SK-N-SH treated with all-trans-retinoic acid at 6 μM for 48 hours (cell line): Measurements from ENCODE around the gene RNF144A.

Experiments
- ATAC-seq: fragments of 200-7000 bp; cut with Tn5 transposase; 3 replicates; pipeline ENCODE4 v1.9.1; 2020; ENCODE audit warnings: mild to moderate bottlenecking, moderate library complexity
- ARNTL ChIP-seq: fragments of 450-650 bp; formaldehyde crosslinking; IDR thresholded peaks from 2 replicates; pipeline ENCODE4 v1.5.0; 2020; ENCODE audit warnings: low read depth, mild to moderate bottlenecking, moderate library complexity, borderline replicate concordance
- CSDC2 ChIP-seq: fragments of 250-450 bp; sonication (Bioruptor Pico); IDR thresholded peaks from 2 replicates; pipeline ENCODE4 v1.5.0; 2020; ENCODE audit warnings: mild to moderate bottlenecking, moderate library complexity
- OSR1 ChIP-seq: fragments of 250-450 bp; sonication (Bioruptor Pico); IDR thresholded peaks from 2 replicates; pipeline ENCODE4 v1.8.0; 2022; ENCODE audit warnings: moderate library complexity, mild to moderate bottlenecking, inconsistent platforms
- PPARA ChIP-seq: fragments of 250-450 bp; sonication (Bioruptor Pico); IDR thresholded peaks from 2 replicates; pipeline ENCODE4 v1.5.0; 2020; ENCODE audit warnings: mild to moderate bottlenecking, borderline replicate concordance
- RARB ChIP-seq: fragments of 250-450 bp; sonication (Bioruptor Pico); IDR thresholded peaks from 2 replicates; pipeline ENCODE4 v1.8.0; 2021; ENCODE audit warnings: mild to moderate bottlenecking, moderate library complexity
- TCF4 ChIP-seq: fragments of 250-450 bp; sonication (Bioruptor Pico); IDR thresholded peaks from 2 replicates; pipeline ENCODE4 v1.8.0; 2021; ENCODE audit warnings: mild to moderate bottlenecking, moderate library complexity, borderline replicate concordance
- TOX ChIP-seq: fragments of 250-450 bp; sonication (Bioruptor Pico); IDR thresholded peaks from 2 replicates; pipeline ENCODE4 v1.8.0; 2021; ENCODE audit warnings: mild to moderate bottlenecking, moderate library complexity, borderline replicate concordance
- ZC3H10 ChIP-seq: fragments of 250-450 bp; sonication (Bioruptor Pico); IDR thresholded peaks from 2 replicates; pipeline ENCODE4 v1.5.1; 2021; ENCODE audit warnings: mild to moderate bottlenecking, moderate library complexity
- ZFP3 ChIP-seq: fragments of 250-450 bp; sonication (Bioruptor Pico); IDR thresholded peaks from 2 replicates; pipeline ENCODE4 v1.5.0; 2020; ENCODE audit warnings: mild to moderate bottlenecking, moderate library complexity
- ZFP30 ChIP-seq: fragments of 450-650 bp; formaldehyde crosslinking; IDR thresholded peaks from 2 replicates; pipeline ENCODE4 v1.5.0; 2022; ENCODE audit warnings: mild to moderate bottlenecking, moderate library complexity
- ZNF565 ChIP-seq: fragments of 450-650 bp; formaldehyde crosslinking; conservative IDR thresholded peaks from 2 replicates; pipeline ENCODE4 v1.5.0; 2020; ENCODE audit warnings: low read depth, mild to moderate bottlenecking, moderate library complexity
- ZNF70 ChIP-seq: fragments of 450-650 bp; formaldehyde crosslinking; IDR thresholded peaks from 2 replicates; pipeline ENCODE4 v1.5.0; 2020; ENCODE audit warnings: mild to moderate bottlenecking, moderate library complexity
- ZNF8 ChIP-seq: fragments of 450-650 bp; formaldehyde crosslinking; IDR thresholded peaks from 2 replicates; pipeline ENCODE4 v1.5.0; 2020; ENCODE audit warnings: mild to moderate bottlenecking, moderate library complexity
- TF ChIP-seq, protein P1 (sequence below): fragments of 250-450 bp; sonication (Bioruptor Pico); IDR thresholded peaks from 2 replicates; pipeline ENCODE4 v1.5.1; 2021; ENCODE audit warnings: mild to moderate bottlenecking, moderate library complexity
- TF ChIP-seq, protein P2 (sequence below): fragments of 250-450 bp; sonication (Bioruptor Pico); IDR thresholded peaks from 2 replicates; pipeline ENCODE4 v1.5.0; 2020; ENCODE audit warnings: mild to moderate bottlenecking, moderate library complexity
- TF ChIP-seq, protein P3 (sequence below): fragments of 250-450 bp; sonication (Bioruptor Pico); IDR thresholded peaks from 2 replicates; pipeline ENCODE4 v1.8.0; 2021; ENCODE audit warnings: low read depth, mild to moderate bottlenecking, moderate library complexity, borderline replicate concordance

Gene RNF144A

DNA sequence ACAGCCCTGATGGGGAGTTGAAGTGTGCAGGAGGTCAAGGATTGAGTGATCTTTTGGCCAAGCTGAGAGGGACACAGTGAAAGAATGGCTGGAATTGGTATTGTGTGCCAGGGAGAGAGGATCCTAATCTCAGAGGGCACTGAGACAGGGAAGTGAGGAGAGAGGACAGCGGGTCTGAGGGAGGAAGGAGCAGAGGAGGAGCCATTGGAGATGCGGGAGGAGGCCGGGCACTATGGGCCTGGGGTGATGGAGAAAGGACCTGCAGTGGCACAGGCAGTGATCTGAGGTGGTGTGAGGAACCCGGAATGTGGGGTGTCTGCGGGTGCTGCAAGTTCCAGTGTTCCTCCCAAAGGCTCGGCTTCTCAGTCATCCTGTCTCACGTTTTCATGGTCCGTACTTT, 26.8 kb downstream of the RNF144A start:
- TF ChIP-seq, protein P1, sequence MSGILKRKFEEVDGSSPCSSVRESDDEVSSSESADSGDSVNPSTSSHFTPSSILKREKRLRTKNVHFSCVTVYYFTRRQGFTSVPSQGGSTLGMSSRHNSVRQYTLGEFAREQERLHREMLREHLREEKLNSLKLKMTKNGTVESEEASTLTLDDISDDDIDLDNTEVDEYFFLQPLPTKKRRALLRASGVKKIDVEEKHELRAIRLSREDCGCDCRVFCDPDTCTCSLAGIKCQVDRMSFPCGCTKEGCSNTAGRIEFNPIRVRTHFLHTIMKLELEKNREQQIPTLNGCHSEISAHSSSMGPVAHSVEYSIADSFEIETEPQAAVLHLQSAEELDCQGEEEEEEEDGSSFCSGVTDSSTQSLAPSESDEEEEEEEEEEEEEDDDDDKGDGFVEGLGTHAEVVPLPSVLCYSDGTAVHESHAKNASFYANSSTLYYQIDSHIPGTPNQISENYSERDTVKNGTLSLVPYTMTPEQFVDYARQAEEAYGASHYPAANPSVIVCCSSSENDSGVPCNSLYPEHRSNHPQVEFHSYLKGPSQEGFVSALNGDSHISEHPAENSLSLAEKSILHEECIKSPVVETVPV (CRISPR knock-in tag): no peak
- TF ChIP-seq TOX: no peak
- TF ChIP-seq, protein P2, sequence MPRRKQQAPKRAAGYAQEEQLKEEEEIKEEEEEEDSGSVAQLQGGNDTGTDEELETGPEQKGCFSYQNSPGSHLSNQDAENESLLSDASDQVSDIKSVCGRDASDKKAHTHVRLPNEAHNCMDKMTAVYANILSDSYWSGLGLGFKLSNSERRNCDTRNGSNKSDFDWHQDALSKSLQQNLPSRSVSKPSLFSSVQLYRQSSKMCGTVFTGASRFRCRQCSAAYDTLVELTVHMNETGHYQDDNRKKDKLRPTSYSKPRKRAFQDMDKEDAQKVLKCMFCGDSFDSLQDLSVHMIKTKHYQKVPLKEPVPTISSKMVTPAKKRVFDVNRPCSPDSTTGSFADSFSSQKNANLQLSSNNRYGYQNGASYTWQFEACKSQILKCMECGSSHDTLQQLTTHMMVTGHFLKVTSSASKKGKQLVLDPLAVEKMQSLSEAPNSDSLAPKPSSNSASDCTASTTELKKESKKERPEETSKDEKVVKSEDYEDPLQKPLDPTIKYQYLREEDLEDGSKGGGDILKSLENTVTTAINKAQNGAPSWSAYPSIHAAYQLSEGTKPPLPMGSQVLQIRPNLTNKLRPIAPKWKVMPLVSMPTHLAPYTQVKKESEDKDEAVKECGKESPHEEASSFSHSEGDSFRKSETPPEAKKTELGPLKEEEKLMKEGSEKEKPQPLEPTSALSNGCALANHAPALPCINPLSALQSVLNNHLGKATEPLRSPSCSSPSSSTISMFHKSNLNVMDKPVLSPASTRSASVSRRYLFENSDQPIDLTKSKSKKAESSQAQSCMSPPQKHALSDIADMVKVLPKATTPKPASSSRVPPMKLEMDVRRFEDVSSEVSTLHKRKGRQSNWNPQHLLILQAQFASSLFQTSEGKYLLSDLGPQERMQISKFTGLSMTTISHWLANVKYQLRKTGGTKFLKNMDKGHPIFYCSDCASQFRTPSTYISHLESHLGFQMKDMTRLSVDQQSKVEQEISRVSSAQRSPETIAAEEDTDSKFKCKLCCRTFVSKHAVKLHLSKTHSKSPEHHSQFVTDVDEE (CRISPR knock-in tag): no peak
- no peak for ATAC-seq

DNA sequence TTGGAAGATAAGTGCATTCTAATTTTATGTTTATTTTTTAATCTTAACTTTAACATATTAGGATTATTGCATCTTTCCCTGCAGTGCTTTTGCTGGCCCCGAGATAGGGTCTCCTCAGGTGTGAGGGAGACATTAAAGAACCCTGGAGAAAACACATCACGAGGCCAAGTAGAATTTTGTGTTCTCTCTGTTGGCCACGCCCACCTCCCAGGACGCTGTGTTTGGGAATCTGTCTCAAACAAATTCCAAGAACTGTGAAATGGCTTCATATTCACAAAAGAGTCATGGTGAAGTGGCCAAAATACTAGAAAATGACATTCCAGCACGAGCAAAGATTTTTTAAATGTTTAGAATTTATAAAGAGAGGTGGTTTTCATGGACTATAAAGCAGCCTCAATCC, 27.3 kb downstream of the RNF144A start:
- TF ChIP-seq PPARA (CRISPR knock-in tag): no peak
- TF ChIP-seq TOX: no peak
- TF ChIP-seq, protein P3, sequence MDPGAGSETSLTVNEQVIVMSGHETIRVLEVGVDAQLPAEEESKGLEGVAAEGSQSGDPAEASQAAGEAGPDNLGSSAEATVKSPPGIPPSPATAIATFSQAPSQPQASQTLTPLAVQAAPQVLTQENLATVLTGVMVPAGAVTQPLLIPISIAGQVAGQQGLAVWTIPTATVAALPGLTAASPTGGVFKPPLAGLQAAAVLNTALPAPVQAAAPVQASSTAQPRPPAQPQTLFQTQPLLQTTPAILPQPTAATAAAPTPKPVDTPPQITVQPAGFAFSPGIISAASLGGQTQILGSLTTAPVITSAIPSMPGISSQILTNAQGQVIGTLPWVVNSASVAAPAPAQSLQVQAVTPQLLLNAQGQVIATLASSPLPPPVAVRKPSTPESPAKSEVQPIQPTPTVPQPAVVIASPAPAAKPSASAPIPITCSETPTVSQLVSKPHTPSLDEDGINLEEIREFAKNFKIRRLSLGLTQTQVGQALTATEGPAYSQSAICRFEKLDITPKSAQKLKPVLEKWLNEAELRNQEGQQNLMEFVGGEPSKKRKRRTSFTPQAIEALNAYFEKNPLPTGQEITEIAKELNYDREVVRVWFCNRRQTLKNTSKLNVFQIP (CRISPR knock-in tag): no peak
- no peak for TF ChIP-seq ZFP30
- no peak for TF ChIP-seq ZFP3 (CRISPR knock-in tag)
- no peak for TF ChIP-seq ZNF8
- TF ChIP-seq ZNF565 (CRISPR knock-in tag): no peak
- TF ChIP-seq ARNTL (CRISPR knock-in tag): no peak
- TF ChIP-seq ZNF70: no peak
- no peak for ATAC-seq

DNA sequence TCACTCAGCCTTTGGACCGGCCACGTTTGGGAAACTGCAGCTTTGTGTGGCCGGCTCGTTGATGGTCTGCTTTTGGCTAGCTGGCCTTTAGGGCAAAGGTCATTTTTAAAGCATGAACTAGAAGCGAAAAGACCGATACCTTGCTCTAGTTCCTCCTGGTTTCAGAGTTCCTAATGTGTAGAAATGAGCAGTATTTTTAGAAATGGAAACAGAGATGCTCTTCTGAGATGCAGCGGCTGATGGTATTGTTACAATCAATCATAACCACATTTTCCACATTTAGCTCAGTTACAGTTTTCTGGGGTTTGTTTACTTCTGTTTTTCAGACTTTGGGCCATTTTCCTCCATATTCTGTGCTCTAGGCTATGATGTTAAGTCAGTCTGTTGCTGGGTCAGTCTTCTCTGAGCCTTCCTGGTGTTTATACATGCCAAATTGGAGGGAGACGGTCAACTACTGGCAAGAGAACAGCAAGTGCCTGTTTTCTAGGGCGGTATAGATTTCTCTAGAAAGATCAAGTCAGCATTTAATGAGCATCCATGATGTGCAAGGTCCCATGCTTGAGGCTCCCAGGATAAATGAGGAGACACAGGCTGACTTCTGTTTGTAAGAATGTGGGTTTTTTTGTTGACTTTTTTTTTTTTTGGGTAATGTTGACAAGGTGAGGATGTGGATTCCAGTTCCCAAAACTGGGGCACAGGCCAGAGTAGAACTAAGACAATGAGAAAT, 28.0 kb downstream of the RNF144A start:
- no peak for ATAC-seq
- TF ChIP-seq ZC3H10 (CRISPR knock-in tag): no peak
- TF ChIP-seq, protein P2 (CRISPR knock-in tag): no peak
- TF ChIP-seq PPARA (CRISPR knock-in tag): no peak
- TF ChIP-seq RARB (CRISPR knock-in tag): no peak
- TF ChIP-seq TOX: no peak
- TF ChIP-seq, protein P3 (CRISPR knock-in tag): no peak
- TF ChIP-seq ZNF70: no peak
- no peak for TF ChIP-seq OSR1 (CRISPR knock-in tag)
- TF ChIP-seq ZFP3 (CRISPR knock-in tag): no peak

DNA sequence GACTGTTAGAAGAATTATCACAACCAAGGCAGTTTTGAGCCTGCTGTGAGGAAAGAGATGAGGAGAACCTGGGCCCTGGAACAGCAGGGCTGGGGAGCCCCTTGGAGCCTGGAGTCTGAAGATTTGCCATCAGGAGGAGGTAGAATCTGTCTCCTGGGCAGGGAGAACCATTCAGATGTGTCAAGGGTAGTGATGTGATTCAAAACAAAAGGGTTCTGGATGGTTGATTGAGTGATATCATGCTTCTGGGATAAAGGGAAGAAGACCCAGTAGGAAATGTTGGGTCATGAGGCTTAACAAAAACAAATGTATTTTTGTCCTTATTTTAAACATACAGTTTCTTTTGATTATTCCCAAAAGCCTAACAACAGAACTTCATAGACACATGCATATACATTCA, 28.6 kb downstream of the RNF144A start:
- ATAC-seq: no peak
- TF ChIP-seq, protein P3 (CRISPR knock-in tag): no peak
- TF ChIP-seq CSDC2: no peak
- TF ChIP-seq, protein P2 (CRISPR knock-in tag): no peak
- no peak for TF ChIP-seq ZNF70
- no peak for TF ChIP-seq TCF4 (CRISPR knock-in tag)
- no peak for TF ChIP-seq RARB (CRISPR knock-in tag)
- TF ChIP-seq ARNTL (CRISPR knock-in tag): no peak
- TF ChIP-seq OSR1 (CRISPR knock-in tag): no peak
- TF ChIP-seq ZNF565 (CRISPR knock-in tag): no peak
